ENCODE data around the gene PILRA. TPM values are rescaled to one million over a fixed set of nuclear protein-coding genes. Genes with fewer than 3 reads are reported as not detected.

Gene PILRA
- total and polyA plus RNA-seq, 2 of the 13 experiments (the other 11 are each of a cell fraction or from before 2014, with no cell fraction given), result 0.13 to 1.3 TPM

GRCh38 chr7:100418930-100419659 lies 45.8 kb downstream of the PILRA start:
- FAIRE-seq (no peak), ATAC-seq (no peak), DNase-seq (ENCODE audit: low spot score) (no peak)
- Histone ChIP-seq H4K20me1 (ENCODE audit: insufficient read depth, low read length) (no peaks in the 10 kb centered on the region), H3K36me3 (replicated peaks in 1 of 2; ENCODE audit: control insufficient read depth in 1 of 2, insufficient read depth in 2 of 2, low read length in 2 of 2) (no peaks in the 10 kb centered on the region), H3K9ac (ENCODE audit: insufficient read depth, low read depth, low read length) (no peak overlapping the region), H3K79me2 (ENCODE audit: insufficient read depth, low read length) (no peaks in the 10 kb centered on the region), H2AFZ (ENCODE audit: low read length) (no peak overlapping the region), H3K4me3 (replicated peaks in 1 of 3; ENCODE audit: insufficient read depth in 1 of 3, low read depth in 2 of 3, low read length in 3 of 3) (no peak overlapping the region), H3K27ac (ENCODE audit: extremely low read length, insufficient read depth, low read length) (no peak overlapping the region), H3K4me1 (ENCODE audit: insufficient read depth, low read length) (no peaks in the 10 kb centered on the region), H3K27me3 (ENCODE audit: control insufficient read depth in 1 of 2, insufficient read depth in 2 of 2, low read length in 2 of 2) (no peaks in the 10 kb centered on the region), H3K9me3 (ENCODE audit: low read length) (no peaks in the 10 kb centered on the region), H3K4me2 (ENCODE audit: low read depth, low read length) (no peak overlapping the region)
- intact Hi-C loops (cut with micrococcal nuclease; ENCODE audit: unreplicated experiment), result no loop called here
- 100% methylated on average over 1 of the region's 1 CpG for WGBS (ENCODE audit: low lambda C conversion rate)
- TF ChIP-seq THAP8 (CRISPR knock-in tag; IDR thresholded peaks at IDR 0.05; ENCODE audit: borderline replicate concordance), result no peak
- TF ChIP-seq THAP9 (CRISPR knock-in tag; IDR thresholded peaks at IDR 0.05; ENCODE audit: borderline replicate concordance), result no peak
- no peak for TF ChIP-seq FLYWCH1 (CRISPR knock-in tag; IDR thresholded peaks at IDR 0.05)
- no peak for TF ChIP-seq MBNL3 (CRISPR knock-in tag; conservative IDR thresholded peaks at IDR 0.05)
- TF ChIP-seq ZNF629 (CRISPR knock-in tag; conservative IDR thresholded peaks at IDR 0.05), result no peak
- TF ChIP-seq EEA1 (CRISPR knock-in tag; IDR thresholded peaks at IDR 0.05; ENCODE audit: borderline replicate concordance), result no peak
- no peak for TF ChIP-seq ATF2 (CRISPR knock-in tag; IDR thresholded peaks at IDR 0.05)
- no peak for TF ChIP-seq CCAR2 (optimal IDR thresholded peaks at IDR 0.05; ENCODE audit: low read depth, low read length)
- no peak for TF ChIP-seq PAF1 (CRISPR knock-in tag; IDR thresholded peaks at IDR 0.05)
- no peak for TF ChIP-seq ATF7-NPFF (CRISPR knock-in tag; IDR thresholded peaks at IDR 0.05; ENCODE audit: low read depth)
- no peak for TF ChIP-seq HMGA1 (CRISPR knock-in tag; conservative IDR thresholded peaks at IDR 0.05)
- no peak for TF ChIP-seq SIX1 (CRISPR knock-in tag; IDR thresholded peaks at IDR 0.05; ENCODE audit: borderline replicate concordance)
- TF ChIP-seq ZZZ3 (CRISPR knock-in tag; IDR thresholded peaks at IDR 0.05; ENCODE audit: borderline replicate concordance), result no peak
- no peak for TF ChIP-seq KLF15 (CRISPR knock-in tag; IDR thresholded peaks at IDR 0.05; ENCODE audit: borderline replicate concordance)
- in situ Hi-C loops (cut with HindIII; ENCODE audit: extremely low pct_ligation_motif_present, low pct_unique_long_range_greater_than_20kb), result no loop called here
- CTCF ChIA-PET (ENCODE audit: low intra/inter-chr PET ratio, low total read pairs), result no interaction called here
- POLR2A ChIA-PET, result interaction anchor here (1.4 kb wide), 1 partner anchor 9 kb away, joined by 11 read pairs; the partner anchor contains the start of gene ZCWPW1
- no TSS peak for BruUV-seq (replicated peaks)

Measured in HepG2 (cell line).